ENCODE data around the gene DNAJC30. TPM values are rescaled to one million over a fixed set of nuclear protein-coding genes. Genes with fewer than 3 reads are reported as not detected.

The DNAJC30 gene
- polyA plus RNA-seq, 1 experiment, result 6.4 TPM

DNA sequence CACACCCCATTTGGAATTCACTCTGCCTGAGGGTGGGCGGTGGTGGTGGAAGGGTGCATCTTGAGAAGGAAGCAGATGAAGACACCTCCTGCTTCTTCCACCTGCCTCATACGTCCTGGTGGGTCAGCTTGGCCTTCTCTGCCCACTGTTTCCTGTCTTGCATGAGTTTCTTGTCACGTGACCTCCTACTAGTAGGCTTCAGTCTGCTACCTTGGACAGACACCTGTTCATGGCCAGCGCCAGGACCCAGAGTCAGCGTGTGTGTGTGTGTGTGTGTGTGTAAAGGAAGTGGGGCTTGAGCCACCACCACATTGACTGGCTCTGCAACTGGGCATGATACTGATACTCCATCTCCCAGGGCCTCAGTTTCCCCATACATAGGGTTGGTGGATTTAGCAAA lies 32.7 kb downstream of the DNAJC30 start:
- peaks cover 37% of the 10 kb centered on the region for H3K27me3 ChIP-seq (ENCODE audit: control insufficient read depth, insufficient read depth, low read length)
- ChIA-PET CTCF (no interaction called here), POLR2A (no interaction called here)
- H3K4me3 ChIP-seq (ENCODE audit: low read depth, low read length), result no peak overlapping the region
- H3K36me3 ChIP-seq (ENCODE audit: control insufficient read depth, insufficient read depth, low read length), result no peaks in the 10 kb centered on the region
- TF ChIP-seq CTCF (IDR thresholded peaks at IDR 0.05; ENCODE audit: insufficient read depth, low read depth, low read length), result no peak
- no peak for DNase-seq (ENCODE audit: low read depth)

DNA sequence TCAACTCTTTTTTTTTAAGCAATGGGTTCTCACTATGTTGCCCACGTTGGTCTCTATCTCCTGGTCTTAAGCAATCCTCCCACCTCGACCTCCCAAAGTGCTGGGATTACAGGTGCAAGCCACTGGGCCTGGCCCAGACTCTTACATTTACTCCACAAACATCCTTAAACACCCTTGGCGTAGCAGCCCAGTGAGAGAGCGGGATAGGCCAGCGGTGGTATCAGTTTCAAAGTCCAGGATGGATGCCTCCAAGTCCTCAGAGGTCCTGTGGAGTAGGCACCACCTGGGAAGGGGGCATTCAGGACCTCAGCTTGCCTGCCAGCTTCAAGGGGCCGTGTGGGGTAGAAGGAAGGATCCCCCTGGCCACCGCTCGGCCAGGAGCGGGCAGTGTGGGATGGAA lies 33.7 kb downstream of the DNAJC30 start:
- ChIA-PET CTCF (interaction anchor here (0.8 kb wide), 1 partner anchor 76 kb away, joined by 4 read pairs; no protein-coding TSS in a partner anchor), POLR2A (no interaction called here)
- no peak for TF ChIP-seq CTCF (IDR thresholded peaks at IDR 0.05; ENCODE audit: insufficient read depth, low read depth, low read length)
- H3K36me3 ChIP-seq (ENCODE audit: control insufficient read depth, insufficient read depth, low read length), result no peaks in the 10 kb centered on the region
- H3K27me3 ChIP-seq (ENCODE audit: control insufficient read depth, insufficient read depth, low read length), result peaks cover 40% of the 10 kb centered on the region
- no peak overlapping the region for H3K4me3 ChIP-seq (ENCODE audit: low read depth, low read length)
- DNase-seq (ENCODE audit: low read depth), result no peak

DNA sequence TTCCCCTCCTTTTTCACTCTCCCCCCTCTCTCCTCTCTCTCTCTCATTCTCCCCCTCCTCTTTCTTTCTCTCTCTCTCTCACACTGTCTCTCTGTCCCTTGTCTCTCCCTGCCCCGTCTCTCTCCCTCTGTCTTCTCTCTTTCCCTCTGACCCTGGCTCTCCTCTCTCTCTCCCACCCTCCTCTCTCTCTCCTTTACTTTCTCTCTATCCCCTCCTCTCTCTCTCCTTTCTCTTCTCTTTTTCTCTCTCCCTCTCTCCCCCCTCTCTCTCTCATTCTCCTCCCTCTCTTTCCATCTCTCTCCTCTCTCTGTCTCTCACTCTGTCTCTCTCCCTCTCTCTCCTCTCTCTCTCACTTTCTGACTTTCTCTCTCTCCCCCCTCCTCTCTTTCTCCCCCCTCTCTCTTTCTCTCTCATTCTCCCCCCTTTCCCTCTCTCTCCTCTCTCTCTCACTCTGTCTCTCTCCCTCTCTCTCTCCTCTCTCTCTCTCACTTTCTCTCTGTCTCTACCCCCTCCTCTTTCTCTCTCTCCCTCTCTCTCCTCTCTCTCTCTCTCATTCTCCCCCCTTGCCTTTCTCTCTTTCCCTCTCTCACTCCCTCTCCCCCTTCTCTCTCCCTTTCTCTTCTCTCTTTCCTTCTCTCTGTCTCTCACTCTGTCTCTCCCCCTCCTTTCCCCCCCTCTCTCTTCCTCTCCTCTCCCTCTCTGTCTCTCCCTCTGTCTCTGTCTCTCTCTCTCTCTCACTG lies 34.5 kb downstream of the DNAJC30 start:
- DNase-seq (ENCODE audit: low read depth), result no peak
- Histone ChIP-seq H3K27me3 (ENCODE audit: control insufficient read depth, insufficient read depth, low read length) (peaks cover 41% of the 10 kb centered on the region), H3K4me3 (ENCODE audit: low read depth, low read length) (no peak overlapping the region), H3K36me3 (ENCODE audit: control insufficient read depth, insufficient read depth, low read length) (no peaks in the 10 kb centered on the region)
- ChIA-PET POLR2A (no interaction called here), CTCF (interaction anchor here (0.8 kb wide), 1 partner anchor 77 kb away, joined by 4 read pairs; no protein-coding TSS in a partner anchor)
- no peak for TF ChIP-seq CTCF (IDR thresholded peaks at IDR 0.05; ENCODE audit: insufficient read depth, low read depth, low read length)

GRCh38 chr7:73647725-73648592 lies 35.3 kb downstream of the DNAJC30 start:
- ChIA-PET CTCF (interaction anchor here (1.8 kb wide), 1 partner anchor 17 kb away, joined by 5 read pairs; no protein-coding TSS in a partner anchor), POLR2A (no interaction called here)
- Histone ChIP-seq H3K27me3 (ENCODE audit: control insufficient read depth, insufficient read depth, low read length) (peaks cover 41% of the 10 kb centered on the region), H3K4me3 (ENCODE audit: low read depth, low read length) (peak overlapping the region; percentile 21), H3K36me3 (ENCODE audit: control insufficient read depth, insufficient read depth, low read length) (no peaks in the 10 kb centered on the region)
- TF ChIP-seq CTCF (IDR thresholded peaks at IDR 0.05; ENCODE audit: insufficient read depth, low read depth, low read length), result no peak
- DNase-seq (ENCODE audit: low read depth), result no peak
